Progenitor cell of endocrine pancreas (in vitro differentiated cells): ENCODE data around the gene CDC45. TPM values are rescaled to one million over a fixed set of nuclear protein-coding genes. Genes with fewer than 3 reads are reported as not detected.
A peak's percentile ranks its signal among the peaks of the same experiment; 100 is the strongest.

Experiments used
- DNase-seq: peaks from one replicate; pipeline ENCODE4 v3.0.0; 2021; ENCODE audit warnings: low spot score; ENCODE audit not compliant: unreplicated experiment
- H3K27ac Mint-ChIP-seq: 2 replicates; pipeline ENCODE4 v1.8.0; 2021; ENCODE audit warnings: mild to moderate bottlenecking, moderate library complexity, mixed read lengths
- H3K27me3 Mint-ChIP-seq: 2 replicates; pipeline ENCODE4 v1.8.0; 2021; ENCODE audit warnings: mixed read lengths
- H3K36me3 Mint-ChIP-seq: 2 replicates; pipeline ENCODE4 v1.8.0; 2022; ENCODE audit warnings: mixed read lengths; ENCODE audit not compliant: insufficient read depth
- H3K4me1 Mint-ChIP-seq: 2 replicates; pipeline ENCODE4 v1.8.0; 2021; ENCODE audit warnings: low read depth, mixed read lengths
- H3K4me3 Mint-ChIP-seq: 2 replicates; pipeline ENCODE4 v1.8.0; 2021; ENCODE audit warnings: low read depth, mild to moderate bottlenecking, moderate library complexity, mixed read lengths
- H3K9me3 Mint-ChIP-seq: 2 replicates; pipeline ENCODE4 v1.8.0; 2021; ENCODE audit warnings: low read depth, mixed read lengths
- total RNA-seq: library from RNA; stranded (reverse); gene quantifications from 2 replicates; pipeline ENCODE4 v1.2.1, GENCODE V29; 2021
- TF ChIP-seq, protein P1 (sequence below): fragments of 200-600 bp; sonication (generic); IDR thresholded peaks from one replicate; pipeline ENCODE4 v1.5.0; 2021; ENCODE audit warnings: antibody characterized with exemption, mild to moderate bottlenecking; ENCODE audit not compliant: unreplicated experiment

CDC45 gene
- total RNA-seq, 1 donor from 2014 or later: 18.1 TPM

DNA sequence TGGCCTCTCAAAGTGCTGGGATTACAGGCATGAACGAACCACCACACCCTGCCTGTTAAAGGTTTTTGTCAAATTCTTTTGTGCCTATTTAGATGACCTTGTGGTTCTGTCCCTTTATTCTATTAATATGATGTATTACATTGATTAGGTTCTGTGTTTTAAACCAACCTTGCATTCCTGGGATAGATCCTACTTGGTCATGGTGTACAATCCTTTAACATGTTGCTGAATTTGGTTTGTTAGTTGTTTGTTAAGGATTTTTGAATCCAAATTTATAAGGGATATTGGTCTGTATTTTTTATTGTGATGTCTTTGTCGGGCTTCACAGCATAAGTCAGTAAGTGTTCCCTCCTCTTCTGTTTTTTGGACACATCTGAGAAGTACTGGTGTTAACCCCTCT, 73.5 kb downstream of the CDC45 start:
- no peaks in the 10 kb centered on the region for H3K9me3 Mint-ChIP-seq
- DNase-seq: no peak
- no peaks in the 10 kb centered on the region for H3K27me3 Mint-ChIP-seq
- H3K36me3 Mint-ChIP-seq: no peaks in the 10 kb centered on the region
- no peaks in the 10 kb centered on the region for H3K4me1 Mint-ChIP-seq
- TF ChIP-seq, protein P1, sequence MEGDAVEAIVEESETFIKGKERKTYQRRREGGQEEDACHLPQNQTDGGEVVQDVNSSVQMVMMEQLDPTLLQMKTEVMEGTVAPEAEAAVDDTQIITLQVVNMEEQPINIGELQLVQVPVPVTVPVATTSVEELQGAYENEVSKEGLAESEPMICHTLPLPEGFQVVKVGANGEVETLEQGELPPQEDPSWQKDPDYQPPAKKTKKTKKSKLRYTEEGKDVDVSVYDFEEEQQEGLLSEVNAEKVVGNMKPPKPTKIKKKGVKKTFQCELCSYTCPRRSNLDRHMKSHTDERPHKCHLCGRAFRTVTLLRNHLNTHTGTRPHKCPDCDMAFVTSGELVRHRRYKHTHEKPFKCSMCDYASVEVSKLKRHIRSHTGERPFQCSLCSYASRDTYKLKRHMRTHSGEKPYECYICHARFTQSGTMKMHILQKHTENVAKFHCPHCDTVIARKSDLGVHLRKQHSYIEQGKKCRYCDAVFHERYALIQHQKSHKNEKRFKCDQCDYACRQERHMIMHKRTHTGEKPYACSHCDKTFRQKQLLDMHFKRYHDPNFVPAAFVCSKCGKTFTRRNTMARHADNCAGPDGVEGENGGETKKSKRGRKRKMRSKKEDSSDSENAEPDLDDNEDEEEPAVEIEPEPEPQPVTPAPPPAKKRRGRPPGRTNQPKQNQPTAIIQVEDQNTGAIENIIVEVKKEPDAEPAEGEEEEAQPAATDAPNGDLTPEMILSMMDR: no peak
- H3K4me3 Mint-ChIP-seq: no peak overlapping the region
- no peak overlapping the region for H3K27ac Mint-ChIP-seq

GRCh38 chr22:19554834-19555404, 75.2 kb downstream of the CDC45 start:
- Mint-ChIP-seq H3K27me3 (peaks cover 3% of the 10 kb centered on the region), H3K36me3 (no peaks in the 10 kb centered on the region), H3K9me3 (no peaks in the 10 kb centered on the region), H3K4me3 (no peak overlapping the region), H3K4me1 (no peaks in the 10 kb centered on the region), H3K27ac (no peak overlapping the region)
- no peak for DNase-seq
- TF ChIP-seq, protein P1: peak; percentile 35

GRCh38 chr22:19555651-19556050, 75.9 kb downstream of the CDC45 start:
- Mint-ChIP-seq H3K27me3 (peaks cover 3% of the 10 kb centered on the region), H3K9me3 (no peaks in the 10 kb centered on the region), H3K27ac (no peak overlapping the region), H3K4me3 (no peak overlapping the region), H3K4me1 (no peaks in the 10 kb centered on the region), H3K36me3 (no peaks in the 10 kb centered on the region)
- no peak for DNase-seq
- TF ChIP-seq, protein P1: no peak

- TF ChIP-seq, protein P1: no peak
- DNase-seq: no peak
- no peak overlapping the region for H3K4me3 Mint-ChIP-seq
Observed at GRCh38 chr22:19556963-19557545, 77.3 kb downstream of the CDC45 start.

DNA sequence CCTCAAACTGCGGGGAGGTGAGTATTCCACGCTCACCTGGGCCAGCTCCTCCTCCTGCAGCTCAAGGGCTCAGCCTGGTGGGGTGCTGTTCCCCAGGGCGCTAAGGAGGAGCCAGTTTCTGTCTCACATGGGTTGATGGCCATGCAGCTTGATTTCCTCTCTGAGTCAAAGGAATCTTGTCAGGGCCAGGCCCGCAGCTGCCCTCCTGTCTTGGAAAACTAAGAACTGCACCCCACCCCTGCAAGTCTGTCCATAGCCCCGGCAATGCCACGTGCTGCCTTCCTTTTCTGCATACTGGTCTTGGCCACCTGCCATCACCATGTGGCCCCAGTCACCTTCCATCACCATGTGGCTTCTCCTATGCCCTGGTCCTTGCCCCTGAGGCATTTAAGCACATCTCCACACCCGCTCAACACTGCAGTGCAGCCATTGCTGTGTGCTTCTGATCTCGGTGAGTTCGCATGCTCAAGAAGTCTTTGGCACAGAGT, 79.6 kb downstream of the CDC45 start:
- Mint-ChIP-seq H3K36me3 (no peaks in the 10 kb centered on the region), H3K4me1 (no peaks in the 10 kb centered on the region), H3K27me3 (peaks cover 3% of the 10 kb centered on the region), H3K27ac (no peak overlapping the region), H3K9me3 (peaks cover 5% of the 10 kb centered on the region), H3K4me3 (no peak overlapping the region)
- DNase-seq: no peak
- TF ChIP-seq, protein P1: no peak

More at GRCh38 chr22:19556963-19557545, 77.3 kb downstream of the CDC45 start:
- Mint-ChIP-seq H3K36me3 (no peaks in the 10 kb centered on the region), H3K4me1 (no peaks in the 10 kb centered on the region), H3K27ac (no peak overlapping the region), H3K27me3 (peaks cover 3% of the 10 kb centered on the region), H3K9me3 (no peaks in the 10 kb centered on the region)
